ENCODE results near the gene DRC3.
"Not testable (repeated sequence)": the region's sequence is repeated elsewhere in the genome, so short reads cannot be mapped to it uniquely, and the experiment has no call there.

Gene DRC3

GRCh38 chr17:17994271-17995069 lies 21.8 kb downstream of the DRC3 start:
- DNase-seq (ENCODE audit: low read depth) = peak; percentile 37

GRCh38 chr17:17995887-17996286 lies 23.2 kb downstream of the DRC3 start:
- not testable (repeated sequence) for DNase-seq (ENCODE audit: low read depth)

GRCh38 chr17:17998934-17999333 lies 26.3 kb downstream of the DRC3 start:
- DNase-seq (ENCODE audit: low read depth) = no peak

GRCh38 chr17:17999364-18000029 lies 26.8 kb downstream of the DRC3 start:
- DNase-seq (ENCODE audit: low read depth) = peak; percentile 17

GRCh38 chr17:18000030-18000408 lies 27.4 kb downstream of the DRC3 start:
- DNase-seq (ENCODE audit: low read depth) = no peak

- peak; percentile 50 for DNase-seq (ENCODE audit: low read depth)
Observed at GRCh38 chr17:18002171-18002570, 29.5 kb downstream of the DRC3 start.

- DNase-seq (ENCODE audit: low read depth) = no peak
Observed at GRCh38 chr17:18004345-18004744, 31.7 kb downstream of the DRC3 start.

- no peak for DNase-seq (ENCODE audit: low read depth)
Observed at GRCh38 chr17:18004884-18005305, 32.2 kb downstream of the DRC3 start.

GRCh38 chr17:18005496-18005895 lies 32.8 kb downstream of the DRC3 start:
- DNase-seq (ENCODE audit: low read depth) = no peak

- no peak for DNase-seq (ENCODE audit: low read depth)
Observed at GRCh38 chr17:18006495-18007239, 34.0 kb downstream of the DRC3 start.

GRCh38 chr17:18008496-18009268 lies 36.0 kb downstream of the DRC3 start:
- peak; percentile 24 for DNase-seq (ENCODE audit: low read depth)

- DNase-seq (ENCODE audit: low read depth) = no peak
Observed at GRCh38 chr17:18009609-18010420, 37.2 kb downstream of the DRC3 start.

GRCh38 chr17:18011286-18011685 lies 38.6 kb downstream of the DRC3 start:
- DNase-seq (ENCODE audit: low read depth) = no peak

- no peak for DNase-seq (ENCODE audit: low read depth)
Observed at GRCh38 chr17:18014006-18014405, 41.3 kb downstream of the DRC3 start.

GRCh38 chr17:18015593-18015992 lies 42.9 kb downstream of the DRC3 start:
- DNase-seq (ENCODE audit: low read depth) = no peak

- no peak for DNase-seq (ENCODE audit: low read depth)
Observed at GRCh38 chr17:18016426-18016825, 43.8 kb downstream of the DRC3 start.

GRCh38 chr17:18017958-18018357 lies 45.3 kb downstream of the DRC3 start:
- DNase-seq (ENCODE audit: low read depth) = peak; percentile 90

GRCh38 chr17:18018411-18018921 lies 45.8 kb downstream of the DRC3 start:
- no peak for DNase-seq (ENCODE audit: low read depth)

GRCh38 chr17:18019838-18020154 lies 47.1 kb downstream of the DRC3 start:
- DNase-seq (ENCODE audit: low read depth) = no peak

GRCh38 chr17:18020971-18021370 lies 48.3 kb downstream of the DRC3 start:
- no peak for DNase-seq (ENCODE audit: low read depth)

- DNase-seq (ENCODE audit: low read depth) = no peak
Observed at GRCh38 chr17:18021372-18021771, 48.7 kb downstream of the DRC3 start.

Data from amniotic epithelial cell (primary cell).